ENCODE results near the gene CWC22.

DNA sequence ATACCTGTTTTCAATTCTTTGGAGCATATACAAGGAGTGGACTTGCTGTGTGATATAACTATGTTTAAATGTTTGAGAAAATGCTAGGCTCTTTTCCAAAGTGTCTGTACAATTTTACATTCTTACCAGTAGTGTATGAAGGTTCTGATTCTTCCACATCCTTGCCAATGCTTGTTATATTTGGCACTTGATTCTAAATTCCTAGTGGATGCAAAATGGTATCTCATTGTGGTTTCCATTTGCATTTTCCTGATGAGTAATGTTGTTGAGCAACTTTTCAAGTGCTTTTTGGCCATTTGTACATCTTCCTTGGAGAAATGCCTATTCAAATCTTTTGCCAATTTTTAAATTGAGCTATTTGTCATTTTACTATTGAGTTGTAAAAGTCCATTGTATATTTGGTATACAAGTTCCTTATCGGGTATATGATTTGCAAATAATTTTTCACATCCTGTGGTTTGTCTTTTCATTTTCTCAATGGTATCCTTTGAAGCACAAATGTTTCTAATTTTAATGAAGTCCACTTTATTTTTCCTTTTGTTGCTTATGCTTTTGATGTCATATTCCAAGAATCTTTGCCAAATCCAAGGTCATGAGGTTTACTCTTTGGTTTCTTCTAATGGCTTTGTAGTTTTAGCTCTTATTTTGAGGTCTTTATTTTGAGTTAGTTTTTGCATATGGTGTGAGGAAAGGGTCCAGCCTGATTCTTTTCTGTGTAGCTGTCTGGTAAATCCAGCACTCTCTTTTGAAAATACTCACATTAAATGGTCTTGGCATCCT lies 33.2 kb upstream of the CWC22 start:
- TF ChIP-seq CTCF (IDR thresholded peaks at IDR 0.05; ENCODE audit: poor library complexity, severe bottlenecking) (no peak), POLR2AphosphoS5 (IDR thresholded peaks at IDR 0.05) (no peak)

Measured in neural cell (in vitro differentiated cells).